ENCODE data around the gene GNB1L. TPM values are rescaled to one million over a fixed set of nuclear protein-coding genes. Genes with fewer than 3 reads are reported as not detected.

Gene GNB1L
- total and polyA plus RNA-seq, 2 of the 13 experiments (the other 11 are each of a cell fraction or from before 2014, with no cell fraction given): 2.5 to 7.4 TPM

- no TSS peak for BruUV-seq (replicated peaks)
- DNase-seq (ENCODE audit: low spot score) (no peak), ATAC-seq (no peak), FAIRE-seq (no peak)
- Histone ChIP-seq H3K9me3 (ENCODE audit: low read length) (no peaks in the 10 kb centered on the region), H3K4me3 (replicated peaks in 1 of 3; ENCODE audit: insufficient read depth in 1 of 3, low read depth in 2 of 3, low read length in 3 of 3) (no peak overlapping the region), H4K20me1 (ENCODE audit: insufficient read depth, low read length) (no peaks in the 10 kb centered on the region), H3K27me3 (ENCODE audit: control insufficient read depth in 1 of 2, insufficient read depth in 2 of 2, low read length in 2 of 2) (peaks cover 23 to 94% of the 10 kb centered on the region in 2 experiments; a peak in 4 of 5 replicates), H3K27ac (ENCODE audit: extremely low read length, insufficient read depth, low read length) (no peak overlapping the region), H2AFZ (ENCODE audit: low read length) (no peak overlapping the region), H3K36me3 (replicated peaks in 1 of 2; ENCODE audit: control insufficient read depth in 1 of 2, insufficient read depth in 2 of 2, low read length in 2 of 2) (no peaks in the 10 kb centered on the region), H3K9ac (ENCODE audit: insufficient read depth, low read depth, low read length) (no peak overlapping the region), H3K4me2 (ENCODE audit: low read depth, low read length) (no peak overlapping the region), H3K79me2 (ENCODE audit: insufficient read depth, low read length) (no peaks in the 10 kb centered on the region), H3K4me1 (ENCODE audit: insufficient read depth, low read length) (0 out of 2 replicates have a peak, but pooled peaks cover 6% of the 10 kb centered on the region)
- POLR2A ChIA-PET: no interaction called here
- in situ Hi-C loops (cut with HindIII; ENCODE audit: extremely low pct_ligation_motif_present, low pct_unique_long_range_greater_than_20kb): no loop called here
- TF ChIP-seq, protein P1, sequence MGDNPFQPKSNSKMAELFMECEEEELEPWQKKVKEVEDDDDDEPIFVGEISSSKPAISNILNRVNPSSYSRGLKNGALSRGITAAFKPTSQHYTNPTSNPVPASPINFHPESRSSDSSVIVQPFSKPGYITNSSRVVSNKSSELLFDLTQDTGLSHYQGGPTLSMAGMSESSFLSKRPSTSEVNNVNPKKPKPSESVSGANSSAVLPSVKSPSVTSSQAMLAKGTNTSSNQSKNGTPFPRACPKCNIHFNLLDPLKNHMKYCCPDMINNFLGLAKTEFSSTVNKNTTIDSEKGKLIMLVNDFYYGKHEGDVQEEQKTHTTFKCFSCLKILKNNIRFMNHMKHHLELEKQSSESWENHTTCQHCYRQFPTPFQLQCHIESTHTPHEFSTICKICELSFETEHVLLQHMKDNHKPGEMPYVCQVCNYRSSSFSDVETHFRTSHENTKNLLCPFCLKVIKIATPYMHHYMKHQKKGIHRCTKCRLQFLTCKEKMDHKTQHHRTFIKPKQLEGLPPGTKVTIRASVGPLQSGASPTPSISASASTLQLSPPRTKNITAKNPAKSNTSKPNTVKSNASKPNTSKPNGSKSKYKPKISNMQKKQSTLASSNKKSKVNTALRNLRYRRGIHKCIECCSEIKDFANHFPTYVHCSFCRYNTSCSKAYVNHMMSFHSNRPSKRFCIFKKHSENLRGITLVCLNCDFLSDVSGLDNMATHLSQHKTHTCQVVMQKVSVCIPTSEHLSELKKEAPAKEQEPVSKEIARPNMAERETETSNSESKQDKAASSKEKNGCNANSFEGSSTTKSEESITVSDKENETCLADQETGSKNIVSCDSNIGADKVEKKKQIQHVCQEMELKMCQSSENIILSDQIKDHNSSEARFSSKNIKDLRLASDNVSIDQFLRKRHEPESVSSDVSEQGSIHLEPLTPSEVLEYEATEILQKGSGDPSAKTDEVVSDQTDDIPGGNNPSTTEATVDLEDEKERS (CRISPR knock-in tag; IDR thresholded peaks at IDR 0.05): no peak
- TF ChIP-seq ZNF317 (CRISPR knock-in tag; IDR thresholded peaks at IDR 0.05) (no peak), ZNF207 (IDR thresholded peaks at IDR 0.05; ENCODE audit: borderline replicate concordance) (no peak)
- TF ChIP-seq, protein P2, sequence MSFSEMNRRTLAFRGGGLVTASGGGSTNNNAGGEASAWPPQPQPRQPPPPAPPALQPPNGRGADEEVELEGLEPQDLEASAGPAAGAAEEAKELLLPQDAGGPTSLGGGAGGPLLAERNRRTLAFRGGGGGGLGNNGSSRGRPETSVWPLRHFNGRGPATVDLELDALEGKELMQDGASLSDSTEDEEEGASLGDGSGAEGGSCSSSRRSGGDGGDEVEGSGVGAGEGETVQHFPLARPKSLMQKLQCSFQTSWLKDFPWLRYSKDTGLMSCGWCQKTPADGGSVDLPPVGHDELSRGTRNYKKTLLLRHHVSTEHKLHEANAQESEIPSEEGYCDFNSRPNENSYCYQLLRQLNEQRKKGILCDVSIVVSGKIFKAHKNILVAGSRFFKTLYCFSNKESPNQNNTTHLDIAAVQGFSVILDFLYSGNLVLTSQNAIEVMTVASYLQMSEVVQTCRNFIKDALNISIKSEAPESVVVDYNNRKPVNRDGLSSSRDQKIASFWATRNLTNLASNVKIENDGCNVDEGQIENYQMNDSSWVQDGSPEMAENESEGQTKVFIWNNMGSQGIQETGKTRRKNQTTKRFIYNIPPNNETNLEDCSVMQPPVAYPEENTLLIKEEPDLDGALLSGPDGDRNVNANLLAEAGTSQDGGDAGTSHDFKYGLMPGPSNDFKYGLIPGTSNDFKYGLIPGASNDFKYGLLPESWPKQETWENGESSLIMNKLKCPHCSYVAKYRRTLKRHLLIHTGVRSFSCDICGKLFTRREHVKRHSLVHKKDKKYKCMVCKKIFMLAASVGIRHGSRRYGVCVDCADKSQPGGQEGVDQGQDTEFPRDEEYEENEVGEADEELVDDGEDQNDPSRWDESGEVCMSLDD (CRISPR knock-in tag; IDR thresholded peaks at IDR 0.05; ENCODE audit: borderline replicate concordance): no peak
- TF ChIP-seq, protein P3, sequence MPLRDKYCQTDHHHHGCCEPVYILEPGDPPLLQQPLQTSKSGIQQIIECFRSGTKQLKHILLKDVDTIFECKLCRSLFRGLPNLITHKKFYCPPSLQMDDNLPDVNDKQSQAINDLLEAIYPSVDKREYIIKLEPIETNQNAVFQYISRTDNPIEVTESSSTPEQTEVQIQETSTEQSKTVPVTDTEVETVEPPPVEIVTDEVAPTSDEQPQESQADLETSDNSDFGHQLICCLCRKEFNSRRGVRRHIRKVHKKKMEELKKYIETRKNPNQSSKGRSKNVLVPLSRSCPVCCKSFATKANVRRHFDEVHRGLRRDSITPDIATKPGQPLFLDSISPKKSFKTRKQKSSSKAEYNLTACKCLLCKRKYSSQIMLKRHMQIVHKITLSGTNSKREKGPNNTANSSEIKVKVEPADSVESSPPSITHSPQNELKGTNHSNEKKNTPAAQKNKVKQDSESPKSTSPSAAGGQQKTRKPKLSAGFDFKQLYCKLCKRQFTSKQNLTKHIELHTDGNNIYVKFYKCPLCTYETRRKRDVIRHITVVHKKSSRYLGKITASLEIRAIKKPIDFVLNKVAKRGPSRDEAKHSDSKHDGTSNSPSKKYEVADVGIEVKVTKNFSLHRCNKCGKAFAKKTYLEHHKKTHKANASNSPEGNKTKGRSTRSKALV (CRISPR knock-in tag; IDR thresholded peaks at IDR 0.05): no peak
- TF ChIP-seq, protein P4, sequence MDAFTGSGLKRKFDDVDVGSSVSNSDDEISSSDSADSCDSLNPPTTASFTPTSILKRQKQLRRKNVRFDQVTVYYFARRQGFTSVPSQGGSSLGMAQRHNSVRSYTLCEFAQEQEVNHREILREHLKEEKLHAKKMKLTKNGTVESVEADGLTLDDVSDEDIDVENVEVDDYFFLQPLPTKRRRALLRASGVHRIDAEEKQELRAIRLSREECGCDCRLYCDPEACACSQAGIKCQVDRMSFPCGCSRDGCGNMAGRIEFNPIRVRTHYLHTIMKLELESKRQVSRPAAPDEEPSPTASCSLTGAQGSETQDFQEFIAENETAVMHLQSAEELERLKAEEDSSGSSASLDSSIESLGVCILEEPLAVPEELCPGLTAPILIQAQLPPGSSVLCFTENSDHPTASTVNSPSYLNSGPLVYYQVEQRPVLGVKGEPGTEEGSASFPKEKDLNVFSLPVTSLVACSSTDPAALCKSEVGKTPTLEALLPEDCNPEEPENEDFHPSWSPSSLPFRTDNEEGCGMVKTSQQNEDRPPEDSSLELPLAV (CRISPR knock-in tag; conservative IDR thresholded peaks at IDR 0.05; ENCODE audit: low read depth): no peak
- intact Hi-C loops (cut with micrococcal nuclease; ENCODE audit: unreplicated experiment): no loop called here
- CTCF ChIA-PET (ENCODE audit: low intra/inter-chr PET ratio, low total read pairs): no interaction called here
- WGBS (ENCODE audit: low lambda C conversion rate): 18% methylated on average over 3 of the region's 4 CpGs
Measured at GRCh38 chr22:19748139-19748538, 106.5 kb downstream of the GNB1L start.

Measured in HepG2 (cell line).